Esophagus muscularis mucosa (tissue), 4 donors: ENCODE data around the gene AKAP13. TPM values are rescaled to one million over a fixed set of nuclear protein-coding genes. Genes with fewer than 3 reads are reported as not detected.

Experiments used
- DNase-seq: peaks from one replicate; pipeline ENCODE4 v3.0.0-alpha.2; 2017; ENCODE audit errors: extremely low spot score
- H3K27ac ChIP-seq, 4 donors: fragments of 200-600 bp; sonication (generic); replicated peaks in 1 of 4; 1 replicate in 3 of 4; 2 replicates in 1 of 4; pipeline ENCODE4 v1.5.1; 2016 to 2019; ENCODE audit warnings: mild to moderate bottlenecking in 1 of 4
- H3K27me3 ChIP-seq, 4 donors: fragments of 200-600 bp; sonication (generic); one replicate each; pipeline versions ENCODE4 v1.5.1 to v1.6.0; 2016 to 2019
- H3K36me3 ChIP-seq, 4 donors: fragments of 200-600 bp; sonication (generic); one replicate each; pipeline ENCODE4 v1.5.1; 2016 to 2019
- H3K4me1 ChIP-seq, 4 donors: fragments of 200-600 bp; sonication (generic); one replicate each; pipeline ENCODE4 v1.5.1; 2016 to 2019
- H3K4me3 ChIP-seq, 4 donors: fragments of 200-600 bp; sonication (generic); 1 replicate in 2 of 4; 2 replicates in 2 of 4; pipeline ENCODE4 v1.5.1; 2016 to 2019; ENCODE audit warnings: mild to moderate bottlenecking in 4 of 4, moderate library complexity in 1 of 4
- H3K9me3 ChIP-seq, 4 donors: fragments of 200-600 bp; sonication (generic); 1 replicate in 3 of 4; 2 replicates in 1 of 4; pipeline ENCODE4 v1.5.1; 2016 to 2019
- CTCF ChIP-seq, 3 experiments: fragments of 200-600 bp in 2 of 3; fragments of 450-650 bp in 1 of 3; sonication (generic) in 2 of 3; IDR thresholded peaks; one replicate each; pipeline ENCODE4 v1.5.1; 2017 to 2019; ENCODE audit warnings: antibody characterized with exemption in 3 of 3, mild to moderate bottlenecking in 2 of 3, moderate library complexity in 1 of 3
- EP300 ChIP-seq: sonication (generic); formaldehyde crosslinking; IDR thresholded peaks from one replicate; pipeline ENCODE4 v1.6.1; 2017; ENCODE audit warnings: antibody characterized with exemption
- POLR2A ChIP-seq: fragments of 450-650 bp; IDR thresholded peaks from one replicate; pipeline ENCODE4 v1.6.1; 2017; ENCODE audit warnings: antibody characterized with exemption, moderate library complexity, mild to moderate bottlenecking, low read depth
- POLR2AphosphoS5 ChIP-seq, 2 donors: sonication (generic); formaldehyde crosslinking; IDR thresholded peaks; one replicate each; pipeline ENCODE4 v1.6.1; 2017; ENCODE audit warnings: antibody characterized with exemption in 2 of 2
- WGBS: methylation state at CpG from one replicate; pipeline ENCODE4 v1.1.5; 2018; 5-methylcytosine and 5-hydroxymethylcytosine counted together
- intact Hi-C: fragments of 100-400 bp; cut with DNase I; formaldehyde crosslinking; loops from one replicate; pipeline ENCODE4 v1.15.1; 2023
- total RNA-seq, 4 donors: library from RNA; depleted of rRNA; stranded (reverse); fragments of >200 nt; gene quantifications; one replicate each; pipeline versions ENCODE4 v1.1.0 to v1.2.1, GENCODE V29; 2016

The AKAP13 gene
- total RNA-seq, 4 donors from 2014 or later: 232 to 323 (median 284) TPM

- no peak for DNase-seq
- TF ChIP-seq POLR2AphosphoS5 (IDR thresholded peaks at IDR 0.05) (peak; percentile 28 to 44), CTCF (IDR thresholded peaks at IDR 0.05) (no peak), POLR2A (no peak), EP300 (no peak)
- Histone ChIP-seq H3K36me3 (peaks cover 0 to 32% (median 5%) of the 10 kb centered on the region in 4 donors), H3K27ac (peak overlapping the region; percentile 25 to 91 (median 56)), H3K9me3 (no peaks in the 10 kb centered on the region), H3K27me3 (no peaks in the 10 kb centered on the region), H3K4me1 (peaks cover 58 to 87% (median 78%) of the 10 kb centered on the region in 4 donors), H3K4me3 (no peak overlapping the region)
- 32% methylated on average over 3 of the region's 3 CpGs for WGBS
- intact Hi-C loops: loop anchor here (10.0 kb wide), 1 partner anchor 155 kb away; no protein-coding TSS in a partner anchor
These were observed 259.5 kb downstream of the AKAP13 start for GRCh38 chr15:85639752-85640381.

DNA sequence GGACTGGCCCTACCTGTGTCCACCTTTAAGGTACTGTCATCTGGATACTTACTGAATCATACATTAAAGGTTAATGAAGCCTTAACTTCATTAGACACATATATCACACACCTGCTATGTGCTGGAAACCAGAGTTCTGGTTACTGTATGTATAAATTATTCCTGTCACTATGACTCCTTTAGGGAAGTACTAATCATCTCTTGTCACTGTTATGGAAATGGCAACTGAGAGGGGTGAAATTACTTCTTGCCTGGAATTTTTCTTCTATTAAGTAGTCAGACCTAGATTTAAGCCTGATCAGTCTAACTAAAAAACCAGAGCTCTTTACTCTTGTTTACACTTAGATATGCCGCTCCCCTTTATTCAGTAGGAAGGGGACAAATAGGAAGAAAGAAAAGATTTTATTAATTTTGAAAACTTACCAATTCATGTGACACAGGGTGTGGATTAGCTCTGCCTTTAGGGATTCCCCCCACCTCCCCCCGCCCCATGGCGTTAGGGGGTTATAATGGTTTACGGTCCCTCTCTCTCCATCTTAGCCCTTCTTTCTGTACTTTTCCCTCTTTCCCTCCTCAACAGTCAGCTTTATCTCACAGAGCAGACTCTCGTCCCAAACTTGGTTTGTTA, 261.8 kb downstream of the AKAP13 start:
- peaks cover 56 to 98% (median 86%) of the 10 kb centered on the region in 4 donors for H3K4me1 ChIP-seq
- peaks cover 8 to 50% (median 19%) of the 10 kb centered on the region in 4 donors for H3K36me3 ChIP-seq
- intact Hi-C loops: loop anchor here (10.0 kb wide), 1 partner anchor 157 kb away; no protein-coding TSS in a partner anchor
- H3K27ac ChIP-seq: peak overlapping the region; percentile 79 to 92 (median 89)
- 38% methylated on average over 5 of the region's 5 CpGs for WGBS
- DNase-seq: no peak
- no peaks in the 10 kb centered on the region for H3K9me3 ChIP-seq
- peak overlapping the region; percentile 35 to 42 (median 36) for H3K4me3 ChIP-seq
- TF ChIP-seq POLR2AphosphoS5 (IDR thresholded peaks at IDR 0.05): peak in 1 of 2 donors; percentile 62
- TF ChIP-seq POLR2A: no peak
- no peaks in the 10 kb centered on the region for H3K27me3 ChIP-seq

GRCh38 chr15:85642693-85643066, 262.3 kb downstream of the AKAP13 start:
- 35% methylated on average over 6 of the region's 6 CpGs for WGBS
- Histone ChIP-seq H3K4me1 (peaks cover 56 to 98% (median 90%) of the 10 kb centered on the region in 4 donors), H3K4me3 (peak overlapping the region; percentile 35 to 42 (median 36)), H3K36me3 (peaks cover 11 to 54% (median 24%) of the 10 kb centered on the region in 4 donors), H3K27ac (peak overlapping the region; percentile 79 to 92 (median 89)), H3K9me3 (no peaks in the 10 kb centered on the region), H3K27me3 (no peaks in the 10 kb centered on the region)
- no peak for DNase-seq
- TF ChIP-seq EP300: no peak
- TF ChIP-seq POLR2AphosphoS5 (IDR thresholded peaks at IDR 0.05): peak; percentile 31 to 71
- peak in 1 of 3 experiments; percentile 7 for TF ChIP-seq CTCF (IDR thresholded peaks at IDR 0.05)
- intact Hi-C loops: loop anchor here (10.0 kb wide), 1 partner anchor 158 kb away; no protein-coding TSS in a partner anchor

GRCh38 chr15:85646538-85647091, 266.2 kb downstream of the AKAP13 start:
- TF ChIP-seq POLR2A: no peak
- no peak for TF ChIP-seq CTCF (IDR thresholded peaks at IDR 0.05)
- no peak for TF ChIP-seq POLR2AphosphoS5 (IDR thresholded peaks at IDR 0.05)
- TF ChIP-seq EP300: no peak
- Histone ChIP-seq H3K4me1 (peaks cover 46 to 87% (median 80%) of the 10 kb centered on the region in 4 donors), H3K27me3 (no peaks in the 10 kb centered on the region), H3K36me3 (peaks cover 11 to 32% (median 23%) of the 10 kb centered on the region in 4 donors), H3K9me3 (no peaks in the 10 kb centered on the region), H3K27ac (peak overlapping the region; percentile 18 to 91 (median 52)), H3K4me3 (no peak overlapping the region)
- intact Hi-C loops: loop anchor here (10.0 kb wide), 1 partner anchor 162 kb away; no protein-coding TSS in a partner anchor
- DNase-seq: no peak
- 83% methylated on average over 4 of the region's 4 CpGs for WGBS

- no peaks in the 10 kb centered on the region for H3K27me3 ChIP-seq
- peak overlapping the region; percentile 54 to 75 (median 59) for H3K27ac ChIP-seq
- no peak for DNase-seq
- H3K4me1 ChIP-seq: peaks cover 33 to 74% (median 62%) of the 10 kb centered on the region in 4 donors
- peaks cover 11 to 44% (median 25%) of the 10 kb centered on the region in 4 donors for H3K36me3 ChIP-seq
- TF ChIP-seq POLR2AphosphoS5 (IDR thresholded peaks at IDR 0.05) (peak; percentile 44 to 49), CTCF (IDR thresholded peaks at IDR 0.05) (no peak)
- H3K4me3 ChIP-seq: no peak overlapping the region
- no peaks in the 10 kb centered on the region for H3K9me3 ChIP-seq
- intact Hi-C loops: loop anchor here (10.0 kb wide), 1 partner anchor 165 kb away; no protein-coding TSS in a partner anchor
- 9% methylated on average over 5 of the region's 5 CpGs for WGBS
These were observed 269.0 kb downstream of the AKAP13 start for GRCh38 chr15:85649372-85649771.
